A549 (cell line): ENCODE results near the gene WNT9A.

Experiments used
- BHLHE40 ChIP-seq: IDR thresholded peaks from 2 replicates; pipeline ENCODE4 v1.6.1; 2012; ENCODE audit warnings: low read depth, low read length, inconsistent platforms
- POLR2A ChIP-seq: IDR thresholded peaks from 2 replicates; pipeline ENCODE4 v1.6.1; 2012; ENCODE audit warnings: mild to moderate bottlenecking, low read length
- TF ChIP-seq, protein P1 (sequence below): fragments of >200 bp; sonication (Bioruptor Twin); formaldehyde crosslinking; IDR thresholded peaks from 3 replicates; pipeline ENCODE4 v1.5.1; 2016

DNA sequence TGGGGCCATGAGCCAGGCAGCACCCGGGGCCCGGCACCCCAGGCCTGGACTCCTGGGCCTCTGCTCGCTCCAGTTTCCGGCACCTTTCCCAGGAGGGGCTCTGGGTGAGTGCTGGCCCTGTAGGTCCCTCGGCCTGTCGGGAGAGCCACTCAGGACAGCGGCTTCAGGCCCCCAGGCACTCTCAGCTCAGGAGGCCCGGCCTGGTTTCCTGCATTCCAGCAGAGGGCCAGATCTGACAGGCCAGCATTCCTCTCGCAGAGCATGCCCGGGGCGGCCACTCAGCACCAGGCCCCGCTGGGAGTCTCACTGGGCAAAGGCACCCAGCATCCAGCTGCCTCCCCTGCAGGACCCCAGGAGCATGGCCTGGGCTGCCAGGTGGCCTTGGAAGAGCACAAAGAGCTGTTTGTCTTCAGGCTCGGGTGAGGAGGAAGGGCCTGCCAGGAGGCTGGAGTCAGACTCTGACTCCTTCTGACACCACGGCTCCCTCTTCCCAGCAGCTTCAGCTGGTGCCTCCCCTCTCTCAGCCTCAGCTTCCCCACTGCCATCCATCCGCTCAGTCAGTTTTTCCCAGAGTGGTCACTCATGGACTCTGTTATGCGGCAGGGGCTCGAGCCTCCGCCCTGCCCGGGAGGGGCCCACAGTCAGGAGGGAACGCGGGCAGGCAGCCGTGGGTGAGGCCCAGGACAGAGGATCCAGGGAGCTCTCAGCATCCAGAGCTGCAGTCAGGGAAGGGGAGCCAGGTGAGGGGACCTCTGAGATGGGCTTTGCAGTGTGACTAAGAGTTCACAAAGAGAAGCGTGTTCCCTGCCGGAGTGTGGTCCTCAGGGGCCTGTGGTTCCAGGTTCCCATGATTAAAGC is 51.7 kb downstream of the WNT9A start:
- TF ChIP-seq, protein P1, sequence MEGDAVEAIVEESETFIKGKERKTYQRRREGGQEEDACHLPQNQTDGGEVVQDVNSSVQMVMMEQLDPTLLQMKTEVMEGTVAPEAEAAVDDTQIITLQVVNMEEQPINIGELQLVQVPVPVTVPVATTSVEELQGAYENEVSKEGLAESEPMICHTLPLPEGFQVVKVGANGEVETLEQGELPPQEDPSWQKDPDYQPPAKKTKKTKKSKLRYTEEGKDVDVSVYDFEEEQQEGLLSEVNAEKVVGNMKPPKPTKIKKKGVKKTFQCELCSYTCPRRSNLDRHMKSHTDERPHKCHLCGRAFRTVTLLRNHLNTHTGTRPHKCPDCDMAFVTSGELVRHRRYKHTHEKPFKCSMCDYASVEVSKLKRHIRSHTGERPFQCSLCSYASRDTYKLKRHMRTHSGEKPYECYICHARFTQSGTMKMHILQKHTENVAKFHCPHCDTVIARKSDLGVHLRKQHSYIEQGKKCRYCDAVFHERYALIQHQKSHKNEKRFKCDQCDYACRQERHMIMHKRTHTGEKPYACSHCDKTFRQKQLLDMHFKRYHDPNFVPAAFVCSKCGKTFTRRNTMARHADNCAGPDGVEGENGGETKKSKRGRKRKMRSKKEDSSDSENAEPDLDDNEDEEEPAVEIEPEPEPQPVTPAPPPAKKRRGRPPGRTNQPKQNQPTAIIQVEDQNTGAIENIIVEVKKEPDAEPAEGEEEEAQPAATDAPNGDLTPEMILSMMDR = no peak
- no peak for TF ChIP-seq BHLHE40
- TF ChIP-seq POLR2A = no peak
